Neural cell (in vitro differentiated cells): ENCODE measurements around the gene CSPG4.

Source experiments
- CTCF ChIP-seq: fragments of 450-650 bp; IDR thresholded peaks from 2 replicates; pipeline ENCODE4 v1.5.1; 2014; ENCODE audit warnings: antibody characterized with exemption, mild to moderate bottlenecking, moderate library complexity; ENCODE audit not compliant: poor library complexity, severe bottlenecking
- EP300 ChIP-seq: fragments of 450-650 bp; conservative IDR thresholded peaks from 2 replicates; pipeline ENCODE4 v1.6.1; 2014; ENCODE audit warnings: antibody characterized with exemption, mild to moderate bottlenecking, moderate library complexity; ENCODE audit not compliant: poor library complexity, severe bottlenecking
- POLR2AphosphoS5 ChIP-seq: IDR thresholded peaks from 2 replicates; pipeline ENCODE4 v1.6.1; 2012
- RAD21 ChIP-seq: fragments of 450-650 bp; conservative IDR thresholded peaks from 2 replicates; pipeline ENCODE4 v1.6.1; 2014; ENCODE audit warnings: antibody characterized with exemption, mild to moderate bottlenecking, moderate library complexity
- REST ChIP-seq: IDR thresholded peaks from 2 replicates; pipeline ENCODE4 v1.6.1; 2012; ENCODE audit warnings: borderline replicate concordance
- SMC3 ChIP-seq: fragments of 450-650 bp; conservative IDR thresholded peaks from 2 replicates; pipeline ENCODE4 v1.6.1; 2014; ENCODE audit warnings: antibody characterized with exemption, mild to moderate bottlenecking, moderate library complexity; ENCODE audit not compliant: poor library complexity

GRCh38 chr15:75687486-75688277 lies 25.0 kb downstream of the CSPG4 start:
- TF ChIP-seq CTCF, result no peak
- TF ChIP-seq POLR2AphosphoS5, result no peak
- no peak for TF ChIP-seq EP300
- TF ChIP-seq REST, result no peak
- no peak for TF ChIP-seq SMC3
- no peak for TF ChIP-seq RAD21
